Spleen (tissue), 11 donors: ENCODE results near the gene AMIGO3. TPM values are rescaled to one million over a fixed set of nuclear protein-coding genes. Genes with fewer than 3 reads are reported as not detected.
A peak's percentile ranks its signal among the peaks of the same experiment; 100 is the strongest.
"Not testable (repeated sequence)": the region's sequence is repeated elsewhere in the genome, so short reads cannot be mapped to it uniquely, and the experiment has no call there.

ENCODE experiments used
- DNase-seq: peaks from one replicate; pipeline ENCODE4 v3.0.0-alpha.2; 2020
- H3K27ac ChIP-seq, 8 donors: fragments of 200-600 bp; sonication (generic) in 7 of 8; 1 replicate in 4 of 8; 2 replicates in 4 of 8; pipeline versions ENCODE4 v1.5.0 to v1.8.0; 2016 to 2021; ENCODE audit warnings: inconsistent platforms in 4 of 8, mild to moderate bottlenecking in 4 of 8, moderate library complexity in 1 of 8
- H3K27me3 ChIP-seq, 7 donors: fragments of 200-600 bp; sonication (generic) in 6 of 7; replicated peaks in 1 of 7; 1 replicate in 4 of 7; 2 replicates in 3 of 7; pipeline versions ENCODE4 v1.5.0 to v1.8.0; 2016 to 2021; ENCODE audit warnings: inconsistent platforms in 3 of 7, mild to moderate bottlenecking in 1 of 7
- H3K36me3 ChIP-seq, 6 donors: fragments of 200-600 bp; sonication (generic) in 5 of 6; 1 replicate in 4 of 6; 2 replicates in 2 of 6; pipeline versions ENCODE4 v1.5.0 to v1.8.0; 2016 to 2021; ENCODE audit warnings: inconsistent platforms in 2 of 6
- H3K4me1 ChIP-seq, 6 donors: fragments of 200-600 bp; sonication (generic) in 5 of 6; 1 replicate in 3 of 6; 2 replicates in 3 of 6; pipeline versions ENCODE4 v1.5.0 to v1.8.0; 2016 to 2021; ENCODE audit warnings: inconsistent platforms in 3 of 6
- H3K4me3 ChIP-seq, 8 donors: fragments of 200-600 bp; sonication (generic) in 7 of 8; 1 replicate in 4 of 8; 2 replicates in 4 of 8; pipeline versions ENCODE4 v1.5.0 to v1.8.0; 2016 to 2021; ENCODE audit warnings: inconsistent platforms in 4 of 8, mild to moderate bottlenecking in 4 of 8, moderate library complexity in 2 of 8
- H3K9me3 ChIP-seq, 8 donors: fragments of 200-600 bp; sonication (generic) in 7 of 8; 1 replicate in 4 of 8; 2 replicates in 4 of 8; pipeline versions ENCODE4 v1.5.0 to v1.8.0; 2016 to 2021; ENCODE audit warnings: inconsistent platforms in 4 of 8
- CTCF ChIP-seq, 11 experiments: fragments of 200-600 bp in 7 of 11; fragments of 450-650 bp in 4 of 11; sonication (generic) in 4 of 11; IDR thresholded peaks in 8 of 11; conservative IDR thresholded peaks in 3 of 11; 1 replicate in 7 of 11; 2 replicates in 4 of 11; pipeline versions ENCODE4 v1.4.0 to v1.8.0; 2016 to 2021; ENCODE audit warnings: antibody characterized with exemption in 11 of 11, inconsistent platforms in 4 of 11, mild to moderate bottlenecking in 1 of 11
- POLR2A ChIP-seq, 3 donors: fragments of 450-650 bp; IDR thresholded peaks; one replicate each; pipeline ENCODE4 v1.5.1; 2017; ENCODE audit warnings: antibody characterized with exemption in 3 of 3, mild to moderate bottlenecking in 1 of 3
- POLR2AphosphoS5 ChIP-seq, 3 donors: sonication (generic); formaldehyde crosslinking; IDR thresholded peaks; one replicate each; pipeline ENCODE4 v1.5.1; 2017; ENCODE audit warnings: antibody characterized with exemption in 3 of 3
- WGBS, 5 donors: extraction: QIAGEN DNeasy Blood & Tissue Kit in 3 of 5; methylation state at CpG; one replicate each; pipeline versions ENCODE4 v1.1.5 to v1.1.7; 2013 to 2018; 5-methylcytosine and 5-hydroxymethylcytosine counted together
- intact Hi-C: fragments of 100-400 bp; cut with DNase I; formaldehyde crosslinking; loops from one replicate; pipeline ENCODE4 v1.15.0; 2023; ENCODE audit warnings: low total_unique reads
- polyA plus RNA-seq, 3 donors: library from polyadenylated mRNA; stranded (reverse); fragments of 200-250 nt; gene quantifications; one replicate each; pipeline ENCODE4 v1.2.1, GENCODE V29; 2013
- total RNA-seq, 7 donors: library from RNA; depleted of rRNA in 3 of 7; stranded (reverse); fragments of >200 nt in 3 of 7; fragmentation: NEBNext Ultra II Directional in 4 of 7; extraction: Animal tissue kit (Norgen Biotek cat#: 25700) in 4 of 7; gene quantifications; one replicate each; pipeline versions ENCODE4 v1.1.0 to v1.2.1, GENCODE V29; 2016 to 2021
- donor health status: healthy with polysubstance abuse.
- donor health status: DM: no; HTN: no; CAD: no; lungs with moderate emphysema.
- donor health status: DM: no; HTN: no; CAD: no.
- donor health status: Bipolar disorder and iron deficiency.
- donor health status: healthy.
- donor health status: DM: no; HTN: no; CAD: no.
- donor health status: DM: yes; HTN: yes; CAD: no.

The AMIGO3 gene
- total and polyA plus RNA-seq, 10 donors: 0.23 to 1.6 (median 0.95) TPM; not detected in 4

DNA sequence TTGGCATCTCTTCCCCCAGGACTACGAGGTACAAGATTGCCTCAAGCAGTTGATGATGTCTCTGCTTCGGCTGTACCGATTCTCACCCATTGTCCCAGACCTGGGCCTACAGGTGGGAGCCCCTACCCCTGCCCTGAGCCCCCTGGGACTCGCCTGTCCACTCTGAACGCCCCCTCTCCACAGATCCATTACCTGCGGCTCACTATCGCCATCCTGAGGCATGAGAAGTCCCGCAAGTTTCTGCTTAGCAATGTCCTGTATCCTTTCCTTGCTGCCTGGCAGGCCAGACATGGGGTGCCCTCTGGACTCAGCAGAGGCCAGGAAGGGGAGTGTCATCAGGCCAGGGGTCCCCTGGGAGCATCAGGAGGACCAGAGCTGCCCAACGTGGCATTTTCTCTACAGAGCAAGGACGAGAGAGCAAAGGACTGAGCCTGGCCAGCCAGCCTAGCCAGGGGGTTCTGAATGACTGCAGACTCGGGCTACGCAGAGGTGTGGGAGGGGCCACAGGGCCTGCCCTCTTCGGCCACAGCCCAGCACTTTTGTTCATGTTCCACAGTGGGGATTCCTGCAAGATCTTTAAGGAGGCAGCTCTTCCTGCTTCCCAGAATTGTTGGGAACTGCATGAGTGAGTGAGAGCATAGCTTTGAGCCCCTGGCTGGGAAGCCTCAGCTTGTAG lies 18.9 kb downstream of the AMIGO3 start:
- Histone ChIP-seq H3K4me3 (no peak overlapping the region), H3K27me3 (no peaks in the 10 kb centered on the region), H3K4me1 (peaks cover 0 to 23% (median 5%) of the 10 kb centered on the region in 6 donors), H3K9me3 (no peaks in the 10 kb centered on the region), H3K36me3 (peaks cover 0 to 90% (median 65%) of the 10 kb centered on the region in 6 donors), H3K27ac (no peak overlapping the region)
- DNase-seq: no peak
- intact Hi-C loops: loop anchor here (5.0 kb wide), 1 partner anchor 142 kb away; no protein-coding TSS in a partner anchor
- TF ChIP-seq POLR2AphosphoS5 (IDR thresholded peaks at IDR 0.05) (no peak), POLR2A (IDR thresholded peaks at IDR 0.05) (no peak), CTCF (IDR thresholded peaks at IDR 0.05 in 8 of 11, conservative IDR thresholded peaks at IDR 0.05 in 3 of 11) (no peak)
- WGBS, 5 donors: 77 to 91% (median 89%) methylated on average over 10 to 13 of the region's 13 CpGs

DNA sequence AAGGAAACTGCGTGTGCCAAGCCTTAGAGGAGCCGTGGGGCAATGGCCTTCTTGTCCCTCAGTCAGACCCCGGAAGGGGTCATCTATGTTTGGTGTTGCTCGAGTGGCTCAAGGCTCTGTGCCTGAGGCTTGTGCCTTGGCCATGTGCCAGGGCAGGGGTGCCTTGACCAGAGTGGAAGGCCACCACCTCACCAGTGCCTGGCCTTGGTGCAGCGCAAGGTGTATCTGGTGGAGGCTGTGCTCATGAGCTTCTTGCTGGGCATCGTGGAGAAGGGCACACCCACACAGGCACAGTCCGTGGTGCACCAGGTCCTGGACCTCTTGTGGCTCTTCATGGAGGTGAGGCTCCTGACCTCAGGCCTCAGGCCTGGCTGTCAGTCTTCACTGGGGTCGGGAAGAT lies 19.5 kb downstream of the AMIGO3 start:
- intact Hi-C loops: loop anchor here (5.0 kb wide), 1 partner anchor 142 kb away; no protein-coding TSS in a partner anchor
- DNase-seq: no peak
- Histone ChIP-seq H3K27me3 (no peaks in the 10 kb centered on the region), H3K4me3 (no peak overlapping the region), H3K27ac (no peak overlapping the region), H3K9me3 (no peaks in the 10 kb centered on the region), H3K4me1 (peaks cover 0 to 17% (median 4%) of the 10 kb centered on the region in 6 donors), H3K36me3 (peaks cover 0 to 85% (median 59%) of the 10 kb centered on the region in 6 donors)
- TF ChIP-seq CTCF (IDR thresholded peaks at IDR 0.05 in 8 of 11, conservative IDR thresholded peaks at IDR 0.05 in 3 of 11) (no peak), POLR2A (IDR thresholded peaks at IDR 0.05) (no peak), POLR2AphosphoS5 (IDR thresholded peaks at IDR 0.05) (no peak)
- 73 to 89% (median 88%) methylated on average over 7 to 8 of the region's 8 CpGs for WGBS, 5 donors

- H3K27ac ChIP-seq: no peak overlapping the region
- H3K27me3 ChIP-seq: no peaks in the 10 kb centered on the region
- TF ChIP-seq POLR2AphosphoS5 (IDR thresholded peaks at IDR 0.05) (peak in 1 of 3 donors; percentile 12), POLR2A (IDR thresholded peaks at IDR 0.05) (no peak), CTCF (IDR thresholded peaks at IDR 0.05 in 8 of 11, conservative IDR thresholded peaks at IDR 0.05 in 3 of 11) (no peak)
- intact Hi-C loops: no loop called here
- 89 to 96% (median 92%) methylated on average over 9 to 16 of the region's 16 CpGs for WGBS, 5 donors
- H3K4me1 ChIP-seq: peaks cover 0 to 13% (median 5%) of the 10 kb centered on the region in 6 donors
- peaks cover 0 to 79% (median 53%) of the 10 kb centered on the region in 6 donors for H3K36me3 ChIP-seq
- DNase-seq: no peak
- H3K9me3 ChIP-seq: no peaks in the 10 kb centered on the region
- no peak overlapping the region for H3K4me3 ChIP-seq
Measured at GRCh38 chr3:49699281-49699979, 20.1 kb downstream of the AMIGO3 start.

GRCh38 chr3:49695350-49696015 lies 24.0 kb downstream of the AMIGO3 start:
- H3K27ac ChIP-seq, H3K4me3 ChIP-seq, H3K9me3 ChIP-seq, DNase-seq, intact Hi-C loops, H3K27me3 ChIP-seq: not testable (repeated sequence)
- Histone ChIP-seq H3K4me1 (peaks cover 11 to 27% (median 17%) of the 10 kb centered on the region in 6 donors), H3K36me3 (peaks cover 0 to 44% (median 27%) of the 10 kb centered on the region in 6 donors)
- 84 to 94% (median 89%) methylated on average over 4 of the region's 4 CpGs; no CpG with 5 or more reads in 2 of the 5 donors for whole genome bisulfite sequencing, 5 donors

DNA sequence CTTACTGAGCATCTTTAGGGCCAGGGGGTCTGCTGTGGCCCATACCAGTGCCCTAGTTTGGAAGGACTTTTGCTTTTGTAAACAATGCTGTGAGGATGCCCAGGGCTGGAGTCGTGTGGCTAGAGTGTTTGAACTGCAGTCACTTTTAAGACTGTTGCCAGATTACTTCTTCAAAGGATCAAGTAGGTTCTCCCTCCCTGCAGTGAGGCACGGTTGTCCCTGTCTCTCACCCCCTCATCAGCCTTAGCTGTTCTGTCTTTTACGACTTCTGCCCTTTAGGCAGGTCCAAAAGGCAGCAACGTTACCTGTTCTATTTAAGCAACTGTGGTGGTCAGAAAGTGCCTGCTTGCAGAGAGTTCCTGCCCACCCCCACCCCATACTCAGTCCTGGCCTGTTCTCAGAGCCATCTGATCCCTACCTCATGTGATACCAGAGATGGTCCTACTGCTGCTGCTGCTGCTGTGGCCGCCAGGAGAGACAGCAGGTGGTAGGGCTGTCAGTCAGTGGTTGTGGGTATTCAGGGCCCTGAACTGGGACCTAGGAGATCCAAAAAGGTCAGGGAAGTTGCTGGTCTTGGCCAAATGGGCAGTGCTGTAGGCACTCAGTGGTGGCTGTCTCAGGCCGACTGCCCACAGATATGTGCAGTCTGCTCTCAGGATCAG lies 24.9 kb downstream of the AMIGO3 start:
- H3K9me3 ChIP-seq, intact Hi-C loops, H3K27ac ChIP-seq, H3K4me3 ChIP-seq, DNase-seq, H3K27me3 ChIP-seq: not testable (repeated sequence)
- 77 to 86% (median 82%) methylated on average over 5 to 6 of the region's 6 CpGs for WGBS, 5 donors
- H3K36me3 ChIP-seq: peaks cover 0 to 35% (median 19%) of the 10 kb centered on the region in 6 donors
- peaks cover 15 to 37% (median 26%) of the 10 kb centered on the region in 6 donors for H3K4me1 ChIP-seq

DNA sequence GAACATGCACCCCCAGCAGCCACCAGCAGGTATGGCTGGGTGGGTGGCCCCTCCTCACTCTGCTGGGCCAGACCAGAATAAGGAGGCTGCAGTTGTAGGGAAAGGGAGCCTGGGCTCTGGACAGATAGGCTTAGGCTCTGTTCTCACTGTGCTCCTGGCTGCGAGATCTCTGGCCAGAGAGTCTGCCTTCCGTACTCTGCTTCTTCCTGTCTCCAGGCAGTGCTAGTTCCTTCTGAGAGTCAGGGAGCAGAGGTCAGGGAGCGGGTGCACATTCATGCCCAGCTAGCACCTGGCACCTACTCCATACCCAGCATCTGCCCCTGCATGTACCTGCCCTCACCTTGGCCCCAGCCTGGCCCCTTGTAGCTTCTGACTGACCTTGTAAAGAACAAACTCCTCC lies 28.0 kb downstream of the AMIGO3 start:
- intact Hi-C loops, DNase-seq, H3K36me3 ChIP-seq, H3K27ac ChIP-seq, H3K9me3 ChIP-seq: not testable (repeated sequence)
- H3K4me1 ChIP-seq: peaks cover 23 to 56% (median 41%) of the 10 kb centered on the region in 6 donors
- peaks cover 0 to 12% (median 0%) of the 10 kb centered on the region in 7 donors for H3K27me3 ChIP-seq
- peak overlapping the region in 1 of 8 donors; percentile 97 for H3K4me3 ChIP-seq
- WGBS, 5 donors: 85 to 100% (median 92%) methylated on average over 1 to 3 of the region's 3 CpGs
